Measurements from ENCODE around the gene HES4.
"Not testable (repeated sequence)": the region's sequence is repeated elsewhere in the genome, so short reads cannot be mapped to it uniquely, and the experiment has no call there.

The HES4 gene

DNA sequence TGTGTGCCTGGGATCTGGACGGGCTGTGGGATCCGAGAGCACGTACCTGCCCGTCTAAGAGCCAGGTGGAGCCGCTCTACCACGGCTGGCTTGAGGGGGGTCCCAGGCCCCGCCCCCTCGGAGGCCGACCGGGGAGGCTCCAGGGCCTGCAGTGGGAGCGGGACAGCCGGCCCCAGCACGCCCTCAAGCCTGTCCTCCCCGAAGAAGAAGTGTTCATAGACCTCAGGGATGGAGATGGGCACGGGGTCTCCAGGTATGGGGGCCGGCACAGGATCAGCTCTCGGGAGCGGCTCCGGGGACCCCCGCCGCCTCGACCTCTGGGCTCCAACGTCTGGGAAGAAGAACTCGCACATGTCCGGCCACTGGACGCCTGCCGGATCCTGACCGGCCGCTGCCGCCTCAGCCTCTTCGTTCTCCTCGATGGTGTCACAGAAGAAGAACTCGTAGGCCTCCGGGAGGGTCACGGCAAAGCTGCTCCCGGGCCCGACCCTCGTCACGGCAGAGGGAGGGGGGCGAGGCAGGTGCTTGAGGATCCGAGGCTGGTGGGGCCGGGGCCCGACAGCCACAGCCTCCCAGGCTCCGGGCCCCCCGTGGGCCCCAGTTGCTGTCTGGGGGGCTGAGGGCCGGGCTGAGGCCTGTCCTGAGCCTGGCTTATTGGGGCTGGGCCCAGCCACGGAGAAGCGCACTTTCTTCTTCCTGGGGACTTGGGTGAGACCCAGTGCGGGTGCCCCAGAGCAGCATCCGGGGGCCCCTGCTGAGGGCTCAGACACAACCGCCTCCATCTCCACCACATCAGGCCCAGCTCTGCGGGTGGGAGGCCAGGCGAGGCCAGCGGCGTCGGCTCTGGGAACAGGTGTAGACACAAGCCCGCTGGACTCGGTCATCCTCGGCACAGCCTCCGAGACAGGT, 20.8 kb downstream of the HES4 start:
- no peak for DNase-seq

GRCh38 chr1:978069-978834, 21.6 kb downstream of the HES4 start:
- DNase-seq = no peak

GRCh38 chr1:976791-977190, 23.1 kb downstream of the HES4 start:
- DNase-seq = not testable (repeated sequence)

- DNase-seq = peak; percentile 57 to 75
Observed at GRCh38 chr1:975896-976683, 23.8 kb downstream of the HES4 start.

GRCh38 chr1:975365-975764, 24.5 kb downstream of the HES4 start:
- no peak for DNase-seq

GRCh38 chr1:974687-975328, 25.1 kb downstream of the HES4 start:
- DNase-seq = no peak

- no peak for DNase-seq
Observed at GRCh38 chr1:974293-974640, 25.6 kb downstream of the HES4 start.

- no peak for DNase-seq
Observed at GRCh38 chr1:973459-974292, 26.2 kb downstream of the HES4 start.

- DNase-seq = no peak
Observed at GRCh38 chr1:972726-973458, 27.0 kb downstream of the HES4 start.

DNA sequence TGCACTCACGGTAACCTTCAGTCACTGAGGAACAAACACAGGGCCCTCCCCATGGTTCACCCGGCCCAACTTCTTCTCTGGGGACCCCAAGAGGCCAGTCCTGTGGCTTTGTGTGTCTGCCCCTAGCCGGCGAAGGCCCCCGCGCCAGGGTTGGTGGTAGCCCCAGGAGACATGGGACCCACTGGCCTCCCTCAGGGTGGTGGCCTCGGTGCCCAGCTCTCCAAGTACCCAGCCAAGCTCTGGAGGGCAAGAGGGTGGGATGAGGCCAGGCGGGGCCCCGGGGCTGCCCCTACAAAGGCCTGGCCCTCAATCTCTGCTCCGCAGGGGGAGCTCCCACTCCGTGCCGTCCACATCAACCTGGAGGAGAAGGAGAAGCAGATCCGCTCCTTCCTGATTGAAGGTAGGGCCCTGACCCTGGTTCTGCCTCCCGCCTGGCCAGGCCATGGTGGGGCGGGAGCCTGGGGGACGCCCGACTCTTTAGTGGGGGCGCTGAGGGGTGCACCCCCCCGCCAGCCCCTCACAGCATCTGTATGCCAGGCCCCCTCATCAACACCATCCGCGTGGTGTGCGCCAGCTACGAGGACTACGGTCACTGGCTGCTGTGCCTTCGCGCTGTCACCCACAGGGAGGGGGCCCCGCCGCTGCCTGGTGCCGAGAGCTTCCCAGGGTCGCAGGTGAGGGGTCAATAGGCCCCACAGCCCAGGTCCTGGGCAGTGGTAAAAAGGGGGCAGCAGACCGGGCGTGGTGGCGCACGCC, 28.0 kb downstream of the HES4 start:
- DNase-seq = no peak

GRCh38 chr1:970973-971730, 28.7 kb downstream of the HES4 start:
- DNase-seq = no peak

GRCh38 chr1:970242-970972, 29.5 kb downstream of the HES4 start:
- no peak for DNase-seq

- no peak for DNase-seq
Observed at GRCh38 chr1:969260-969855, 30.5 kb downstream of the HES4 start.

DNA sequence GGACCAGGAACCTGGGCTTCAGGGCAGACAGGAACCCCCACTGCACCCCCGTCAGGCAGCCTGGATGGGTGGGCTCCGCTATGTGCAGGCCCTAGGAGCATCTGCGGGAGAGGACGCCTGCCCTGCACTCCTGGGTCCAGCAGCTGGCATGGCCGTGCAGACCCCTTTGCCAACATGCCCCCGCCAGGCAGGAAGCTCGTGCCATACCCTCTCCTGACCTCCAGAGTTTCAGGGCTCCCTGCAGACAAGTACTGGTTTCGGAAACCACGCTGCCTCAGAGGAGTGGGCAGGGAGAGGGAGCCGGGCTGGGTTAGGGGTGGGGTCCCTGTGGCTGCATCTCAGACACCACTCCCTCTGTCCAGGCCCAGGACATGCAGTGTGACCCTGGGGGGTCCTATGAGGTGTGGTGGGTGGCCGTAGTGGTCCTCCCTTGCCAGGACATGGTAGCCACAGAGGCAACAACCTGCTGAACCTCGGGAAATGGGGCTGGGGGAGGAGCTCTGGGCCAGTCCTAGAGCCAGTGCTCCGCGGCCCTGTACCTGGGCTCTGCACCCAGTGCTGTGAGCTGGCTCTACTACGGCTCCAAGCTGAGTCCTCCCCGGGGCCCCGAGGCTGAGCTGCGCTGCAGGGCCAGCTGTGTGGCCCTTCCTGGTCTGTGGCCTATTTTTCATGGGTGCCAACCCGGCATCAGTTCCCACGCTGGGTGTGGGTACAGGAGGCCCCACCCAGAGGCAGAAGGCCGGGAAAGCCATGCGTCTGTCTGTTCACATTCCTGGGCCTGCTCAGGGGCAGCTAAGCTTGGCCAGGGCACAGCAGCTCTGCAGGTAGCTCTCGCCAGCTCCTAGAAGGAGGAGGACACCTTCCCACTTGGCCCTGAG, 32.2 kb downstream of the HES4 start:
- no peak for DNase-seq

- no peak for DNase-seq
Observed at GRCh38 chr1:966704-967300, 33.1 kb downstream of the HES4 start.

DNA sequence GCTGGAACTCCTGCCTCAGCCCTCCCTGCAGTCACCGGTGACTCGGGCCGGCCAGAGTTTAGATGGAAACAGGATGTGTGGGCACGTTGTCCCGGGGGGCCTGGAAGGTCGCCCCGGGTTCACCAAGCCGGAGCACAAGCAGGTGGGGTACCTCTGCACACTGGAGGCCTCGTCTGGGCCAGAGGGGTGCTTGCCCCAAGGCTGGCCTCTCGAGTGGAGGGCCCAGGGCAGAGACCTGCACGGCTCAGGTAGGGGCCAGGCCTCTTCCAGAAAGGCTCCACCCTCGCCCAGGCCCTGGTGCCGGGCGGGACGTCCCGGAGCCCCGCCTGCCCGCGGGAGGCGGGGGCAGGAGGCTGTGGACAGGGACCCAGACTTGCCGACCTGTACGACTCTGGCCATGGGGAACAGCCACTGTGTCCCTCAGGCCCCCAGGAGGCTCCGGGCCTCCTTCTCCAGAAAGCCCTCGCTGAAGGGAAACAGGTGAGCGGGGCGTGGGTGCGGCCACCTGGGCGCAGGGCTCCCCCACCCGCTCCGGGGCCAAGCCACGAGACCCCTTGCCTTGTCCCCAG, 33.7 kb downstream of the HES4 start, which contains the start of gene PLEKHN1:
Gene PLEKHN1, plus strand, starts transcription at position 348 of the 569 bp plus-strand sequence. Its CDS starts 50 bp downstream, at position 398.
- DNase-seq = no peak
